HepG2 (cell line): Measurements from ENCODE around the gene DLG4. TPM values are rescaled to one million over a fixed set of nuclear protein-coding genes. Genes with fewer than 3 reads are reported as not detected.

Experiments
- FOXA1 ChIP-seq, 2 experiments: fragments of 450-650 bp in 1 of 2; sonication (generic) in 1 of 2; formaldehyde crosslinking in 1 of 2; IDR thresholded peaks; 2 replicates each; pipeline versions ENCODE4 v1.4.0 to v1.6.1; 2016 to 2020; ENCODE audit warnings: missing genetic modification reagents in 1 of 2
- MYC ChIP-seq: sonication (generic); formaldehyde crosslinking; IDR thresholded peaks from 2 replicates; pipeline ENCODE4 v1.9.0; 2021; ENCODE audit warnings: missing genetic modification reagents, borderline replicate concordance
- SP4 ChIP-seq: sonication (generic); formaldehyde crosslinking; IDR thresholded peaks from 2 replicates; pipeline ENCODE4 v1.8.1; 2023; ENCODE audit warnings: mild to moderate bottlenecking, missing genetic modification reagents
- U2AF2 ChIP-seq: fragments of 200-400 bp; formaldehyde crosslinking; IDR thresholded peaks from 2 replicates; pipeline ENCODE4 v1.6.1; 2017; ENCODE audit warnings: low read depth, mild to moderate bottlenecking, low read length
- ZNF3 ChIP-seq: IDR thresholded peaks from 2 replicates; pipeline ENCODE4 v1.7.0; 2017; ENCODE audit warnings: inconsistent platforms
- ZNF362 ChIP-seq: sonication (generic); formaldehyde crosslinking; IDR thresholded peaks from 2 replicates; pipeline ENCODE4 v1.4.0; 2020; ENCODE audit warnings: missing genetic modification reagents, mild to moderate bottlenecking, borderline replicate concordance
- ZNF44 ChIP-seq: sonication (generic); formaldehyde crosslinking; IDR thresholded peaks from 2 replicates; pipeline ENCODE4 v1.5.1; 2020; ENCODE audit warnings: mild to moderate bottlenecking, missing genetic modification reagents
- ZNF563 ChIP-seq: sonication (generic); formaldehyde crosslinking; IDR thresholded peaks from 2 replicates; pipeline ENCODE4 v1.8.0; 2022; ENCODE audit warnings: mild to moderate bottlenecking, moderate library complexity, missing genetic modification reagents
- ZUFSP ChIP-seq: sonication (generic); formaldehyde crosslinking; IDR thresholded peaks from 2 replicates; pipeline ENCODE4 v1.9.0; 2021; ENCODE audit warnings: missing genetic modification reagents, mild to moderate bottlenecking, borderline replicate concordance
- polyA plus RNA-seq, 8 experiments: library from polyadenylated mRNA; depleted of rRNA in 3 of 8; stranded (reverse) in 7 of 8; unstranded in 1 of 8; fragments of >200 nt; fragmentation: Illumina TruSeq in 4 of 8; extraction: Trizol in 4 of 8; gene quantifications; 2 replicates each; pipeline versions ENCODE4 v1.2.1 to v1.2.3, GENCODE V29; 2011 to 2016; ENCODE audit warnings: low read depth in 4 of 8, missing spikeins in 1 of 8, mixed read lengths in 1 of 8; ENCODE audit not compliant: insufficient read depth in 1 of 8
- total RNA-seq, 5 experiments: library from RNA; depleted of rRNA; stranded (reverse); fragments of >200 nt; fragmentation: Illumina TruSeq; extraction: Trizol; gene quantifications; 2 replicates each; pipeline ENCODE4 v1.2.3, GENCODE V29; 2016; ENCODE audit warnings: low read depth in 1 of 5
- TF ChIP-seq, protein P1 (sequence below): sonication (generic); formaldehyde crosslinking; IDR thresholded peaks from 2 replicates; pipeline ENCODE4 v1.5.0; 2020; ENCODE audit warnings: missing genetic modification reagents, mild to moderate bottlenecking, borderline replicate concordance
- TF ChIP-seq, protein P2 (sequence below): sonication (generic); formaldehyde crosslinking; IDR thresholded peaks from 2 replicates; pipeline ENCODE4 v1.8.0; 2022; ENCODE audit warnings: missing genetic modification reagents, low read depth, mild to moderate bottlenecking, borderline replicate concordance

The DLG4 gene
- total and polyA plus RNA-seq, 2 of the 13 experiments (the other 11 are each of a cell fraction or from before 2014, with no cell fraction given), result 0.71 to 4.3 TPM

DNA sequence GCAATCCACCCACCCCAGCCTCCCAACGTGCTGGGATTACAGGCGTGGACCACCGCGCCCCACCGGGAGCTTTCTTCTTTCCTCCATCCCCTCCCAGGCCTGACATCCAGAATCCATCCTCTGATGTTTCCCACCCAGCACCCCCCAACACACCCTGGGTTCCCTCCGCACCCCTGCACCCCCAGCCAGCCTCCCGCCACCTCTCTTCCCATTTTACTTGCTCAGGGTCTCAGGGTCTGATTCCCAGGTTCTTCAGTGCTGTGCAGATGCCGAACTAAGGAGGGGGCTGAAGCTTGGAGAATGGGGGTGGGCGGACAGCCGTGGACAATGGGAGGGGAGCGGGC is 40.7 kb downstream of the DLG4 start (continued):
- TF ChIP-seq ZNF44 (CRISPR knock-in tag) (no peak), ZNF362 (CRISPR knock-in tag) (no peak), ZNF563 (CRISPR knock-in tag) (no peak), FOXA1 (IDR thresholded peaks at IDR 0.05) (no peak), FOXA1 (CRISPR knock-in tag; IDR thresholded peaks at IDR 0.05) (no peak), ZNF3 (no peak), SP4 (CRISPR knock-in tag) (no peak), ZUFSP (CRISPR knock-in tag) (no peak), U2AF2 (no peak), MYC (CRISPR knock-in tag) (no peak)
- TF ChIP-seq, protein P1, sequence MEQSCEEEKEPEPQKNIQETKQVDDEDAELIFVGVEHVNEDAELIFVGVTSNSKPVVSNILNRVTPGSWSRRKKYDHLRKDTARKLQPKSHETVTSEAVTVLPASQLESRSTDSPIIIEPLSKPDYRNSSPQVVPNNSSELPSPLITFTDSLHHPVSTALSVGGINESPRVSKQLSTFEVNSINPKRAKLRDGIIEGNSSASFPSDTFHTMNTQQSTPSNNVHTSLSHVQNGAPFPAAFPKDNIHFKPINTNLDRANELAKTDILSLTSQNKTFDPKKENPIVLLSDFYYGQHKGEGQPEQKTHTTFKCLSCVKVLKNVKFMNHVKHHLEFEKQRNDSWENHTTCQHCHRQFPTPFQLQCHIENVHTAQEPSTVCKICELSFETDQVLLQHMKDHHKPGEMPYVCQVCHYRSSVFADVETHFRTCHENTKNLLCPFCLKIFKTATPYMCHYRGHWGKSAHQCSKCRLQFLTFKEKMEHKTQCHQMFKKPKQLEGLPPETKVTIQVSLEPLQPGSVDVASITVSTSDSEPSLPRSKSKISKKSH (CRISPR knock-in tag), result no peak
- TF ChIP-seq, protein P2, sequence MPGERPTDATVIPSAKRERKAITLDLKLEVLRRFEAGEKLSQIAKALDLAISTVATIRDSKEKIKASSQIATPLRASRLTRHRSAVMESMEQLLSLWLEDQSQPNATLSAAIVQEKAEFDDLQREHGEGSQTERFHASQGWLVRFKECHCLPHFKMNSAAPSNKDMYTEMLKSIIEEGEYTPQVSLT (CRISPR knock-in tag), result no peak
